GM18519 (cell line): ENCODE results near the gene PRKAG2.
A peak's percentile ranks its signal among the peaks of the same experiment; 100 is the strongest.
"Not testable (repeated sequence)": the region's sequence is repeated elsewhere in the genome, so short reads cannot be mapped to it uniquely, and the experiment has no call there.

Source experiments
- ATAC-seq: cut with Tn5 transposase; IDR thresholded peaks from one replicate; pipeline ENCODE4 v1.9.1; 2021; ENCODE audit warnings: mild to moderate bottlenecking, moderate library complexity; ENCODE audit not compliant: unreplicated experiment, low FRiP score

Gene PRKAG2

GRCh38 chr7:151876899-151877777 lies at the start of gene PRKAG2:
TSS of gene PRKAG2 (minus strand) at chr7:151877115. CDS start at chr7:151876620, 495 bp downstream.
- no peak for ATAC-seq

DNA sequence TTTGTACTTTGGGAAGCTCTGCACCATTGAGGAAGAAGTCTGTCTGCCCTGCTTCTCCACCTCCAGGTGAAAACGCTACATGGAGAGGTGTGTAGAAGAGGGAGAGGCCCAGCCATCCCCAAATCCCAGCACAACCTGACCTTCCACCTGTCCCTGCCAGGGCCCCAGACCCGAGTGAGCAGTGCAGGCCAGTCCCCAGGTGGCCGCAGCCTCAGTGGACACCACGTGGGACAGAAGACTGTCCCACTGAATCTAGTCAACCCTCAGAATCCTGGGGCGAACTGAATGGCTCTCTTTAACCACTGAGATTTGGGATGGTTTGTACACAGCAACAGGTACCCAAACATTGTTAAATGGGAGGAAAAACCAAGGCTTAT lies 49.4 kb upstream of the PRKAG2 start:
- no peak for ATAC-seq

GRCh38 chr7:151925446-151926335 lies 48.8 kb upstream of the PRKAG2 start:
- peak; percentile 41 for ATAC-seq

DNA sequence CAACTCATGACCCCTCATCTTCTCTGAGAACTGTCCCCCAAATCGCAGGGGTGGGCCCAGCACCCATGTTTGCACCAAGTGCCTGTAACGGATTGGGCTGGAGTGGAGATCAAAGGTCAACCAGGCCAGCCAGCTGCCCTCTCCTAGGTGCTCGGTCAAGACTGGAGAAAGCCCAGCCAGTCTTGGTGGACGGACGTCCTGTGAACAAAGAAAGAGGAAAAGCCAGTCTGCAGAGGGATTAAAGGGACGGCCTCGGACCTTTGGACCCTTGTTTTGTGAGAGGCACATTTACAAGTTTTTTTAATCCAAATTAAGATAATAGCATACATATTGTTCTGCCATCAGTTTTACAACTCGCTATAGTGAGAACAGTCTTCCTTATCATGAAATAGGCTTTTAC lies 47.6 kb upstream of the PRKAG2 start:
- ATAC-seq: no peak

- no peak for ATAC-seq
Observed at GRCh38 chr7:151924001-151924400, 47.1 kb upstream of the PRKAG2 start.

- ATAC-seq: no peak
Observed at GRCh38 chr7:151923097-151923876, 46.4 kb upstream of the PRKAG2 start.

DNA sequence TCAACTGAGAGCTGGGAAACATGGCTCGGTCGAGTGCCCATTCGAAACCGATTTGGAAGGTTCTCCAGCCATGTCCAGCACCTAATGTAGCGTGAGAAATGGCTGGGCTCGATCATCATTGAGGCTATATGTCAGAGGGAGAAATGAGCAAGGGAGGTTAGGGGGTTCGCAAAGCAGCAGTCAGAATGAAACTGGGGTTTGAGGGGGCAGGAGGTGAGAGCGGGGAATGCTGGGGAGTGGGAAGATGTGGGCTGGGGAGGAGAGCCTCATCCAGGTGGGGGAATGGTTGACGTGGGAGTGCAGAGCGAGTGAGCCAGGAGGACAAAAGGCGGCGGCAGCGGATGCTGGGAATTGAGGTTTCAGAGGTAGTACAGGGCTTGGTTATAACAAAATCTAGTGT lies 44.5 kb upstream of the PRKAG2 start:
- ATAC-seq: no peak

- ATAC-seq: no peak
Observed at GRCh38 chr7:151920488-151920887, 43.6 kb upstream of the PRKAG2 start.

- ATAC-seq: no peak
Observed at GRCh38 chr7:151919595-151919994, 42.7 kb upstream of the PRKAG2 start.

DNA sequence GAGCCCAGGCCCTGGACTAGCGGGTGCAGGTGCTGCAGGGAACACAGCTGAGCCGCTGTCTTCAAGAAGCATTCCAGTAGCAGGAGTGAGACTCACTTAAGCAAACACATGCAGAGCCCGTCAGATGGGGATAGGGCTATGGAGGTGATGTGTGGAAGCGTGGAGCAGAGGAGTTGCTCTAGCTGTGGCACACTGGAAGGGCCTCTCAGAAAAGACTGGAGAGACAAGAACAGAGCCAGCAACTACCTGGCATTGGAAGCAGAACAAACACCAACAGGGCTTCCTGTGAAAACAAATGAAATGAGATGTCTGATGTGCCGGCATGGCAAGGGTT lies 41.6 kb upstream of the PRKAG2 start:
- no peak for ATAC-seq

DNA sequence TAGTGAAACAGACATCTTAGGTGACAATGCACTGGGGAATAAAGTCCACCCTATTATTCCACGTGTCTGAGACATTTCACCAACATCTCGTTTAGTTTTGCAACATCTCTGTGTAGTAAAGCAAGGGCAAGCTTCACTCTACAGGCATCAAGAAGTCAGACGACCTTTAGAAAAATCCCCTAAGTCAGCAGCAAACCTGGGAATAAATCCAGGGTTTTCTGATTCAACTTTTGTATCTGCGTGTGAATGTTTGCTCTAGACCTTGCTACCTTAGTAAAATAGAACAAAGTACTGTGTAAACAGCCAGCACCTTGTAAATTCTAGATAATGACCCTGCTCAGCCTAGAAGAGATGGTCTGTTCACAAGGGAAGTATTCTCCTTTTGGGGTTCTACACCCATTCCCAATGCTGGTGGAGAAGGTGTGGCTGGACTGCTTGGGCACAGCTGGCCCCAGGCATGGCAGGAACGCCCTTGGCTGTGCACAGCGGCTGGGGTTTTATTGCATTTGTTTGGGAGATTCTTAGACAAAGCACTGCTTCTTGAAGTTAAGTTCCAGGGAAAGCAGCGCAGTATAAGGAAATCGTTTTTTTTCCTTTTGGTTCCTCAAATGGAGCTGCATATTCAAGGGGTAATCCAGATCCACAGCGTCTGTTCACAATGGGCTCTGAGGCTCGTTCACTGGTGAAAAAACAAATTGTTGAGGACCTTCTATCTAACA lies 41.0 kb upstream of the PRKAG2 start:
- no peak for ATAC-seq

- ATAC-seq: no peak
Observed at GRCh38 chr7:151914051-151914450, 37.1 kb upstream of the PRKAG2 start.

DNA sequence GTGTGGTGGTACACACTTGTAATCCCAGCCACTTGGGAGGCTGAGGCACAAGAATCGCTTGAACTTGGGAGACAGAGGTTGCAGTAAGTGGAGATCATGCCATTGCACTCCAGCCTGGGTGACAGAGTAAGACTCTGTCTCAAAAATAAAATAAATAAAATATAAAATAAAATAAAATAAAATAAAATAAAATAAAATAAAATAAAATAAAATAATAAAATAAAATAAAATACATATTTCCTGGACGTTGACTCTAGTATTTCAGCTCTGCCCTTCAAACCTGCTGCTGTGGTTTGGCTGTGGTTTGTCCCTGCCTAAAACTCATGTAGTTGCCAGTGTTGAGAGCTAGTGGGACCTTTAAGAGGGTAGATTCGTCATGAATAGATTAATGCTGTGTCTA lies 33.7 kb upstream of the PRKAG2 start:
- not testable (repeated sequence) for ATAC-seq

DNA sequence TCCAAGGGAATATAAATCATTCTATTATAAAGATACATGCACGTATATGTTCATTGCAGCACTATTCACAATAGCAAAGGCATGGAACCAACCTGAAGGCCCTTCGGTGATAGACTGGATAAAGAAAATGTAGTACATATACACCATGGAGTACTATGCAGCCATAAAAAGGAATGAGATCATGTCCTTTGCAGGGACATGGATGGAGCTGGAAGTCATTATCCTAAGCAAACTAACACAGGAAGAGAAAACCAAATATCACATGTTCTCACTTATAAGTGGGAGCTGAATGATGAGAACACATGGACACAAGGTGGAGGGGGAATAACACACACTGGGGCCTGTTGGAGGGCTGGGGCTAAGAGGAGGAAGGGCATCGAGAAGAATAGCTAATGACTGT lies 30.2 kb upstream of the PRKAG2 start:
- ATAC-seq: not testable (repeated sequence)

DNA sequence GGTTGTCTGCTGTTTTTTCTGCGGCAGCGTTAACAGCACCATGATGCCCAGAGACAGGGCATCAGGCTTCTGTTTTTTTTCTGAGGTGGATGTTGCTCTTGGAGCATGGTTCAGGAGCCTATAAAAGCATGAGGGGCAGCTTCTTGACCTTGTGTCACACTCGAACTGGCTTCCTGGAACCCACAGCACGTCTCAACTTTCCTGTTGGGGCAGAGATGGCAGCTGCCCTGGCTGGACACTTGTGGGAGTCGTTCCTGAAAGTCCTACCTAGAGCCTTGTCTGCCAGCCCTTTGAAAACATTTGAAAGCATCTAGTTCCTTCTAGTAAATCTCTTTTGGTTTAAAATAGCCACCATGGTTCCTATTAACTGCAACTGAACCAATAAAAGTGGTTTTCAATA lies 28.9 kb upstream of the PRKAG2 start:
- ATAC-seq: no peak

- ATAC-seq: no peak
Observed at GRCh38 chr7:151905353-151905752, 28.4 kb upstream of the PRKAG2 start.

DNA sequence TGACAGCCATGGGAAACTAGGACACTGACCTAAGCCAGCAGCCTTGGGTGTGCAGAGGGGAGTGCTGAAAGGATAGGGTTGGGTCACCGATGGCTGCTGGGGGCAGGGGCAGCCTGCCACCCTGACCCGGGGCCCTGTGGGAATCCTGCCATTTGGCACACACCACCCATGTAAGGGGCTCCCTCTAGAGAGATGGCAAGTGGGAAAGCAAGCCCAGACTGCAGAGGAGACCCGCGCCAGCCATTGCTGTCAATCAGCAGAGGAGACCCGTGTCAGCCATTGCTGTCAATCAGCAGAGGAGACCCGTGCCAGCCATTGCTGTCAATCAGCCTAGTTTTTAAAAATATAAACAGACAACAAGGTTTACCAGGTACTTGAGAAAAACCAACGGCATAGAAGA lies 27.4 kb upstream of the PRKAG2 start:
- no peak for ATAC-seq

DNA sequence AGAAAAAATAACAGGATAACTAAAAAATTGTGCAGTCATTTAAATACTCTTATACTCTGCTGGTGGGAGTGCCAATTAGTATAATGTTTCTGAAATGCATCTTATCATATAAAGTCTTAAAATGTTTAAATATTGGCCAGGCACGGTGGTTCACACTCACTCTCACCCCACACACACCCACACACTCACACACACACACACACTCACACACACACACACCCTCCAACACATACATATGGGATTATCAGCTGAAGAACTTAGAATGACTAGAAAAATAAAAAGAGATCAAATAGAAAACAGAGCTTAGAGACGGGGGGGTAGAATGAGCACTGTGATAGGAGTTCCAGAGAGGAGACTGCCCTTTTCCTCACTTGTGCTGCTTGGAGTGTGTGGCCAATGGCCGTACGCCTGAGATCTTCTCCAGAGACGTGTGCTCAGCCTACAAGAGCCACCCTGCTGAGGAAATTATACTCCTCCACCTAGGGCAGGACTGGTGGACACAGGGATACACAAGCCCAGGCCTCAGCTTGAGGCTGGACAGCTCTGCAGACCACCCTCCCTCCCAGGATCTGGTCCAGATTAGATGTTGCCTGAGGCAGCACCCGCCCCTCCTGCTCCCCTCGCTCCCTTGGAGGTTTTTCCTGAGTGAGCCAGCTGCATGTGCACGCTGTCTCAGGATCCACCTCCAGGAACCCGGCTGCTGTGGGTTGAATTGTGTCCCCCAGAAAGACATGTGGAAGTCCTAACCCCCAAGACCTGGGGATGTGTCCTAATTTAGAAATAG lies 26.5 kb upstream of the PRKAG2 start:
- no peak for ATAC-seq

GRCh38 chr7:151902311-151902710 lies 25.4 kb upstream of the PRKAG2 start:
- ATAC-seq: no peak
